ENCODE data around the gene ZNF212.

The ZNF212 gene

DNA sequence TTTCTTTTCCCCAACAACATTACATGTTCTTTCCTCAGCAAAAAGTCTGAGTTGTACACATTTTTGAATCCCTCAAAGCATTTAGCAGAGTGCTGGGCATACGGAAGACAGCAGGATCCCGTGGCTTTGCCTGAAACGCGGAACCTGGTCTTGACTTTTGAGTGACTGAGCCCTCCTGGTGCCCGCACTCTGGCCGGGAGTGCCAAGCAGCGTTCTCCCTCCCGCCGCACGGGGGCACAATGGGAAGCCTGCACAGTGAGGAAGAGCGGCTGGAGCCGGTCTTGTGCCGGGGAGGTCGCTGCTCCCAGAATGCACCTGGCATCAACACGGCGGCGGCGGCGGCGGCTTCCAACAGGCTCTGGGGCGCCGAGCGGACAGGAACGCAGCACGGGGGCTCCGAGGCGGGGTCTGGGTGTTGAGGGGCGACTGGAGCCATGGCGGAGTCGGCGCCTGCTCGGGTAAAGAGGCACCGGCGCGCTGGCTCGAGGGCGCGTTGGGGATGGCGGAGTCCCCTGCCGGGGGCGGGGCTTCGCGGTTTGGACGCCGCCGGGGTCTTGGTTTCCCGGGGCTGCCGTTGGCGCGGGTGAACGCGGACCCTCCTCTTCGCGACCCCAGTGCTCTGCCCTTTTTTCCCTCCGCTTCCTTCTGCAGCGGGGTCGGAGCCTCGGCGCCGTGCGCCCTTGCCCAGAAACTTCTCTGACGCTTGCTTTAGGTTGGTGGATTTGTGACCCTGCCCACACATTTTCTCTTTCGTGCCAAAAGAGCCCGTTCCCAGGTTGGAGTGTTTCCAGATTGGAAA lies at the start of gene ZNF212:
ZNF212 (plus strand) TSS at position 307 of the 799 bp plus-strand sequence; CDS start at position 435, 128 bp downstream.
- peak; percentile 96 for DNase-seq (ENCODE audit: low read depth, low spot score)

DNA sequence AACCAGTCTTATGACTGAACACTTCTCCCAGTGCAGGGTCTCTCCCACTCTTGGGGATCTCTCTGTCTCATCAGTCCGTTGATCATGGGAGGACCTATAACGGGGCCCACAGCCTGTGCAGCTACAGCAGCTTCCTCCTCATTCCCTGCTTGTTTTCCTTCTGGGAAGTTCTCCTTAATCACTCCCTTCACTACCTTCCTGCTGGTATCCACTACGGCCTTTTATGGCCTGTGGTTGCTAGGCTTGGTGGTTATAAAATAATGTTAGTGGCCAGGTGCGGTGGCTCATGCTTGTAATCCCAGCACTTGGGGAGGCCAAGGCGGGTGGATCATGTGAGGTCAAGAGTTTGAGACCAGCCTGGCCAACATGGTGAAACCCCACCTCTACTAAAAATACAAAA lies 47.6 kb upstream of the ZNF212 start:
- DNase-seq (ENCODE audit: low read depth, low spot score): no peak

DNA sequence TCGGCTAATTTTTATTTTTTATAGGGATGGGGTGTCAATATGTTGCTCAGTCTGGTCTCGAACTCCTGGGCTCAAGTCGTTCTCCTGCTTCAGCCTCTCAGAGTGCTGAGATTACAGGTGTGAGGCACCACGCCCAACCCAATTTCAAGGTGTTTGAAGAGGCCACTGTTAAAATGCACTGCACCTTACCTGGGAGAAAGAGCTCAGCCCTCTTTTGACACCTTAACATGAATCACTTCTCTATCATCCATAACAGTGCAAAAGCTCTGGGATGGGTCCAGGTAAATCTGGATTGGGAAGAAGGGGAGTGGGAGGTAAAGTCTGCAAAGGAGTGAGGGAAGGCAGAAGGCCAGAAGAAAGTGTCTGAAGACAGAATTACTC lies 44.7 kb upstream of the ZNF212 start:
- no peak for DNase-seq (ENCODE audit: low read depth, low spot score)

DNA sequence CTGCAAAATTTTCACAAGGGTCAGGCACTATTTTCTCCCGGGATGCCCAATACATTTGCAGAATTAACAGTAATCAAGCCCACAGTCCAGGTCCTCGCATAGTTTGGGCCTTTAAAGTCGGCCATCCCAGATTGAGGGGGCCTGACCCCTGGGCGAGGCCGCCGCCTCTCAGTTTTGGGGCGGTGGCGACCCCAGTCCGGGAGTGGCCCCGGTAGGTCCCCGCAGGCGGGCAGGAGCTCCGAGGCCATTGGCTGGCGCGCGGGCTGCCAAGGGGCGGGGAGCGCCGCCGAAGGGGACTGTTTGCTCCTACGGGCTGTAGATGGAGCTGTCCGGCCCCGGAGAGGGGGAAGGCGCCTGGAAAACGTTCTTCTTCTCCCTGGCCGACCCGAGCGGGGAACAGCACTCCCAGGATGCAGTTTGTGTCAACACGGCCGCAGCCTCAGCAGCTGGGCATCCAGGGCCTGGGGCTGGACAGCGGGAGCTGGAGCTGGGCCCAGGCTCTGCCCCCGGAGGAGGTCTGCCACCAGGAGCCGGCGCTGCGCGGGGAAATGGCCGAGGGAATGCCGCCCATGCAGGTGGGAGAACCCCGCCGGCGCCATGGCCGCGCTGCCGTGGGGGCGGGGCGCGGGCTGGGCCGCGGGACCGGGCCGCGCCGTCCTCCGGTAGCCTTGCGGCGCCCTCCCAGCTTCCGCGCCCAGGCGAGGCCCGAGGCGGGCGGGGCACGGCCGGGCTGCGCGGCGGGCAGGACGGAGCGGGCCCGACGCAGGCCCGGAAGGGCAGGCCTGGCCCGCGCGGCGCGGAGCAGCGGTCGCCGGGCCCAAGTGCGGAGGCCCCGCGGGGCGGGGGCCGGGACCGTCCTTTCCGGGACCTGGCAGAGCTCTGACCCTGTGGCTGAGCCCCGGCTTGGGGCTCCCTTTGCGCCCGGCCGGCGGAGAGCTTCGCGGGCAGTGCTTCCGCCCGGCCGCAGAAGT lies 44.0 kb upstream of the ZNF212 start, which contains the start of gene ZNF282:
ZNF282 (plus strand) TSS at position 367 of the 971 bp plus-strand sequence; CDS start at position 411, 44 bp downstream.
- DNase-seq (ENCODE audit: low read depth, low spot score): peak; percentile 97

DNA sequence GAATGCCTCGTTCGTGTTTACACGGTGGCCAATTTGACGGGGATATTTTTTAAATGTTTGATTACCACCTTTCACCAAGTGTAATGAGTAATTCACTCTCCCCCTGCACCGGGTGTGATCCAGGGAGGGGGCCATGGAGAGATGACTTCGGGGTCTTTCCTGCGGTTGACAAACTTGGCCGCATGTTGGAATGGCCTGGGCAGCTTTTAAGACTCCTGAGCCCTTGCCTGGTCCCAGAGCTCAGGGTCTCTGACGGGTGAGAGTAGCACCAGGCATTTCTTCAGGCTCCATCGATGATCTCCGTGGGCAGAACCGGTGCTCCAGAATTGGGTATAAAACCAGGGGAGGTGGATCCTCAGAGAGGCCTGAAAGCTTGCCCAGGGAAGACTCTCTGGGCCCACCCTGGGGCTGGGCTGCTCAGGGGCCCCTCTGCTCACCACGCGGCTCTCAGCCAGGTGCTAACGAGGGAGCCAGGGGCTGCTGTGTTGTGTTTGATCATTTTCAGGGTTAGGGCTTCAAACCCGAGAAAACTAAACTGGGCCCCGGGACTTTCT lies 43.2 kb upstream of the ZNF212 start:
- peak; percentile 41 for DNase-seq (ENCODE audit: low read depth, low spot score)

DNA sequence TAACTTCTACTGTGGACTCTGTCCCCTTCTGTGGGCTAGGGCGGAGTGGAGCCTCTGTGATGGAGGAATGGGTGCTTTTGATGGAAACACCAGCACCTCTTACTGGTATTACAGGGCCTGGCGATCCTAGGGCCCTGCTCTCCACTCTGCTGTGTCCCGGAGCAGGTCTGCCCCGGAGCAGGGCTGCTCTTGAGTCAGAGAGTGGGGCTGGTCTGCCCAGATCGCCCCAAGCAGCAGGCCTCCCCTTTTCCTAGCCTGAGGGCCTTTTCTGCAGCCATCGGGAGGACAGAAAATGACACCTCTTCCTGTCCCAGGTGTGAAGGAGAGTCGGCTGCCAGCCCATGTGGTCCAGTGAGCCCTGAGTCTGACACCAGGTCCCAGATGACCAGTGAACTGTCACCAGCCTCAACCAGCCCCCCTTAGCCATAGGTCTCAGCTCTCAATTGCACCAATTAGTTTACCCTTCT lies 42.7 kb upstream of the ZNF212 start:
- DNase-seq (ENCODE audit: low read depth, low spot score): peak; percentile 47

DNA sequence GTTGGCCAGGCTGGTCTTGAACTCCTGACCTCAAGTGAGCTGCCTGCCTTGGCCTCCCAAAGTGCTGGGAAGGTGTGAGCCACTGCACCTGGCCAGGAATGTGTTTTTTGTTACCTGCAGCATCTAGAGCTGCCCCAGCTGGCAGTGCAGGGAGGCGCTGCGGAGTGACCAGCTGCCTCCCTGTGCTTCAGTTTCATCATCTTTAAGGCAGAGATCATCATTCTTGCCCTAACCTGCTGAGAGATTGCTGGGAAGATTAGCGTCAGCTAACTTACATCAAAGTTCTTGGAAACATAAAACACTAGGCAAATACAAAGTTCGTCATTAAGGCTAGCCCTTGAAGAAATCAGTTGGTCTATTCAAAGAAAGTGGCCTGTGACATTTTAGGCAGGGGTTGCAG lies 41.8 kb upstream of the ZNF212 start:
- DNase-seq (ENCODE audit: low read depth, low spot score): no peak

DNA sequence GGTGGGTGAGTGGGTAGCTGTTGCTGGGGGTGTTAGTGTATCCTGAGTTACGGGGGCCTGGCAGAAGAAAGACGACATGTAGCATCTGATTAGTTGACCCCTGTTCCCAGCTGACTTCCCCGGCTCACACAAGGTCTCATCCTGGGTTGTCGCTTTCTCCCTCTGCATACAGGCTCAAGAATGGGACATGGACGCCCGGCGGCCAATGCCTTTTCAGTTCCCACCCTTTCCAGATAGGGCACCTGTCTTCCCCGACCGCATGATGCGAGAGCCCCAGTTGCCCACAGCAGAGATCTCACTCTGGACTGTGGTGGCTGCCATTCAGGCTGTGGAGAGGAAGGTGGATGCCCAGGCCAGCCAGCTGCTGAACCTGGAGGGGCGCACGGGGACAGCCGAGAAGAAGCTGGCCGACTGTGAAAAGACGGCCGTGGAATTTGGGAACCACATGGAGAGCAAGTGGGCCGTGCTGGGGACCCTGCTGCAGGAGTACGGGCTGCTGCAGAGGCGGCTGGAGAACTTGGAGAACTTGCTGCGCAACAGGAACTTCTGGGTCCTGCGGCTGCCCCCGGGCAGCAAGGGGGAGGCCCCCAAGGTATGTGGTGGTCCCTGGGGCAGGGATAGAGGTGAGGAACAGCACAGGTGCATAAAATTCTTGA lies 41.2 kb upstream of the ZNF212 start:
- DNase-seq (ENCODE audit: low read depth, low spot score): no peak

DNA sequence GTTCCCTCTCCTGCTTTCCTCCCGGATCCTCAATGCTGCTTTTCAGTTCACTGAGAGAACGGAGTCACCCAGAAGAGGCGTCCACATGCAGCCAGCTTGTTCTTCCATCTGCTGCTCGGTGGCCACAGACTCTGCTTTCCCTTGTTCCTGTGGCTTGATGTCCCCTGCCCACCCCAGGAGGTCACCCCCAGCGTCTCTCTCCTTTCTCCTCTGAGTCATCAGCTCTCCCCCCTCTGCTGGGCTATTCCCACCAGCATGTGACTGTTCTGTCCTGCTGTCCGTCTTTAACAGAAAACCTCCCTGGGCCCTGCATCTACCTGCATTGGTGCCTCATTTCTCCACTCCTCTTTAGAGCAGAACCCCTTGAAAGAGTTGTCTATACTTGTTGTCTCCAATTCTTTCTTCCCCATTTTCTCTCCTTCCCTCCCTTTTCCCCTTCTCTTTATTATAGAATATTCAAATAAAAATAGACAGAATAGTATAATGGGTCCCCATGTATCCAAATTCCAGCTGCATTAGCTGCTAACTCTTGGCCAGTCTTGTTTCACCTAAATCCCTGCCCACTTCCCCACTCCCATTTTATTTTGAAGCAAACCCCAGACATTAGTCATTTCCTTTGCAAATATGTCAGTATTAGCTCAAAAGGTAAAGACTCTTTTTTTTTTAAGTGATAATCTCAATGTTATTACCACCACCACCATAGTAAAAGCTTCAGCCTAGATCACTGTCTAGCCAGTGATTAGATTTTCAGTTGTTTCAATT lies 40.0 kb upstream of the ZNF212 start:
- DNase-seq (ENCODE audit: low read depth, low spot score): peak; percentile 51

DNA sequence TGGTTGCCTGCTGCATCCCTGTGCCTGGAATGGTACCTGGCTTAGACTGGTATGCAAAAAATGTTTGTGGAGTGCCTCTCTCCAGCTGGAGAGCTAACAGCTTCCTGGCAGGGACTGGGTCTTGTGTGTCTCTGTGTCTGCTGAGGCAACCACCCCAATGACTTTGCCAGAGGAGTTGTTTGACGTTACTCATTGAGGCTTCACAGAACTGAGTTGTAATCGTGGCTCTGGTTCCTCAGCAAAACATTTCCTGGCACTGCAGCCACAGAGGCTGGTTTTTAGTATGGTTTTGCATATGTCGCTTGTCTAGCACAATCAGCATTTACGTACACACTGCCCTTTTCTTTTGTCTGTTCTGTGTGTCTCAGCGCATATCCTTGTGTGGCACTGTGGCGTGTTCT lies 36.6 kb upstream of the ZNF212 start:
- peak; percentile 83 for DNase-seq (ENCODE audit: low read depth, low spot score)

DNA sequence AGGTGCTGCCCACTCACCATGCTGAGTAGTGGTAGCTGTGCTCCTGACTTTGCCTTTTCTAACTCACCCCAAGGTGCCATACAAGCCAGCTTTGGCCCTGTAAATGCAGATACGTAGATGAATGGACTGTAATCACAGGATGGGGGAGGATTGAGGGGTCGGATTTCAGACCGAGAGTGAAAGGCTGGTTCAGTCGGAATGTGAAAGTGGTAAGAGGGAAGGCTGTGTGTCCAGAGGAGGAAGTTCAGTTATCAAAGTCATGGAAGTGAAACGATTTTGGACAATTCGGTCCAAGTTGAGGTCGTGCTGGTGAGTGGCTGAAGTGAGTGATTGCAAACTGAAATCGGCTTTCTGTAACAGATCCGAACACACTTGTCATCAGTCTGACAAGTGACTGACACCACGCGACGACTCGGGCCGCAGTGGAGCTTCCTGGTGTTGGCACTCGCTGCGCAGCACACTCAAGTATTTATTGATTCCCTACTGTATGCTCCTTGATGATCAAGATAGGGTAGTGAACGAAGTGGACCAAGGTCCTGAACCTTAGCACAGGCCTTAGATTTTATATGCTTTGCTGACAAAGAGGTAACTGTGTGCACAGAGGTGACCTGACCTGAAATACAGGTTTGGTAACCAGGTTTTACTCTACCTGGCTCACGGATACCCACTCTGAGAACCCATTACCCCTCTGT lies 33.6 kb upstream of the ZNF212 start:
- DNase-seq (ENCODE audit: low read depth, low spot score): no peak

DNA sequence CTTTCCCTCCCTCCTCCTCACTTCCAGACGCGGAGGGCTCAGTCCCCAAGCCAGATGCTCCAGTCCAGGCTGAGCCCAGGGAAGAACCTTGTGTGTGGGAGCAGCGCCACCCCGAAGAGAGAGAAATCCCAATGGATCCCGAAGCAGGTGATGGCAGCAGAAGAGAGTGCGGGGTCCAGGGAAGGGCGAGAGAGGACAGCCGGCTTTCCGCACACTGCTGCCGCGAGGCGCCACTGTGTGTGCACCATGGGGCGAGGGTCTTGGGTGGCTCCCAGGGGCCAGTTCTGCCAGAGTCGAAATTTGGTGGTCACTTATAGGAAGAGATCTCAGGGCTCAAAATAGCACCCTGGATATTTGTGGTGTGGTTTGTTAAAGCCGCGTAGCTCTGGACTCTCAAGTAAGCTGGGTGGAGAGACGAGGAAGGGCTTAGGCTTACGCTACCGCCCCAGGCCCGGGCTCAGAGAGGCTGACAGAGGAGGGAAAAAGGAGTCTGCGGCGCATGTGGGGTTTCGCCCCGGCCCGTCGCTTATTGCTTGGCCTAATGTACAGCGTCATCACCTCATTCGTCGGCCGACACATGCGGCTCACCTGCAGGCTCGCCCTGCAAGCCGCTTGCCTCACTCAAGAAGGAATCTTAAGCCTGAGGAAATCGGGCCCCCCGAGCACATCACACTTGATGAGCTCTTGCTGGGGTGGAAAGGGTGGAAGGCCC lies 32.0 kb upstream of the ZNF212 start:
- DNase-seq (ENCODE audit: low read depth, low spot score): no peak

DNA sequence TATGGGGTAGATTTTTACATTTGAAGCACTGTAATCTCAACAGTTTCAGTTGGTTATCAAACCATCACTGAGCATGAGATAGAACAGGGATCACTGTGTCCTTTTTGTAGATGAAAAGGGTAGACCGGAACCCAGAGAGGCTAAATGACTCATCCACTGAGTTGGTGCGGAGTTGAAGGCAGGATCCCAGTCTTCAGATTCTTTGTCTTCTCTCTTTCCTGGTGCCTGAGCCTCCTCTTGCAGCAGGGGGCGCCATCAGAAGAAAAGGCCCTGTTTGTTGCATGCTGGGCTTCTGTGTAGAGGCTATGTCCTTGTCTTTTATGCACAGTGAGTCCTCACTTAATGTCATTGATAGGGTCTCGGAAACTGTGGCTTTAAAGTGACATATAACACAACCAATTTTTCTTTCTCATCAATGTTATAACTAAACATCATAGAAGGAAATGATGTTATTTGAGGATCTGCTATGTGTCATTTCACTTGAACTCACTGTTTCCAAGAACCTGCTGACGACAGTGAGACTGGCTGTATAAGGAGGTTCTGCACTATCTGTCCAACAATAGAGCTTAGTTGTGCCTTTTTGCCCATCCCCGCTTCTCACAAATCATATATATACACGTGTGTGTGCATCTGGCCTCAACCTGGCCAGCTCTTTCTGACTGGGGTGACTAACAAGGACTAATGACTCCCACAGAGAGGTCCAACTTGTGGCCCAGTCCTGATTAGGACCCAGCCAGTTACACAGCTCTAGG lies 29.8 kb upstream of the ZNF212 start:
- peak; percentile 65 for DNase-seq (ENCODE audit: low read depth, low spot score)

DNA sequence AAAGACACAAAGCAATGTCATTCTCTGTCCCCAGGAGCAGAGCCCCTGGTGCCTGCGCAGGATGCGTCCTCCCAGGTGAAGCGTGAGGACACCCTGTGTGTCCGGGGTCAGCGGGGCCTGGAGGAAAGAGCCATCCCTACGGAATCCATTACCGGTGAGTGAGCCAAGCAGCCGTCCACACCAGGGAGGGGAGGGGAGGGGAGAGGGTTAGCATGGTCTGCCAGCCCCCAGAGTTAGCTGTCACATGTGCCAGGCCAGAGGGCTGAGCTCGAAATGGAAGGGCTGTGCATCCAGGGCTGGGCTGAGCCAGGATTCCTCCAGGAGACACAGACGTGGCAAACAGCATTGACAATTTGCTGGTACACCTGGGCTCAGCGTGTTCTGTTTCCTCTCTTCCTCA lies 28.9 kb upstream of the ZNF212 start:
- no peak for DNase-seq (ENCODE audit: low read depth, low spot score)

DNA sequence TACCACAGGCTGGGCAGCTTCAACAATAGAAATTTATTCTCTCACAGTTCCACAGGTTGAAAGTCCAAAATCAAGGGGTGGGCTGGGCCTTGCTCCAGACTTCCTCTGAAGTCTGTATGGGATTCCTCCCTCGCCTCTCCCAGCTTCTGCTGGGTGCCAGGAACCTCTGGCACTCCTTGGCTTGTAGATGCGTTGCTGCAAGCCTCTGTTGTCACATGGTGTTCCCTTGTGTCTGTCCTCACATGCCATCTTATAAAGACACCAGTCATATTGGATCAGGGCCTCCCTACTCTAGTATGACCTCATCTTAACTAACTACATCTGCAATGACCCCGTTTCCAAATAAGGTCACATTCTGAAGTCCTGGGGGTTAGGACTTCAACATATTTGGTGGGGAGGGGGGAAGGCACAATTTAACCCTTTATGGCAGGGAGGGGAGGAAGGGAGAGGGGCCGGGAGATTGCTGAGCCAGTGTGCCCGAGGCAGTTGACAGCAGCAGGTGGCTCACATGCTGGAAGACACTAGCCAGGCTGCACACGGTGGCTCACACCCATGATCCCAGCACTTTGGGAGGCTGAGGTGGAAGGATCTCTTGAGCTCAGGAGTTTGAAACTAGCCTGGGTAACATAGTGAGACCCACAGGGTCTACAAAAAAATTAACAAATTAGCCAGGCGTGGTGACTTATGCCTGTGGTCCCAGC lies 25.3 kb upstream of the ZNF212 start:
- DNase-seq (ENCODE audit: low read depth, low spot score): no peak

DNA sequence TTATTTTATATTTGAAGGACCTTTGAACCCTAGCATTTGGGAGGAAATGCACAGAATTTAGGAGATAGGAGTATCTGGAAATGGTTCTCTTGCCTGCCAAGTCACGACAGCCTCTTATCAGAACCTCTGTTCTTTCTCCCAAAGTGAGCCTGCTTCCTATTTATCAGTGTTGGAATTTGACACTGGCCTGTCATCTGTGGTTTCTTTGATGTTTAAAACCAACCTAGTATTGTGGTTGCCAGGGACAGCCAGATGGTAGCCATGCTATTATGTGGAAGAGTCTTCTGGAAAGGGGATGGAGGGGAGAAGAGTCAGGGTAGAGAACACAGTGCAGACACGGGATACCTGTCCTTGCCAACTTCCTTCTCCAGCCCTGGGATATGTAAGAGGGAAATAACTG lies 23.0 kb upstream of the ZNF212 start:
- no peak for DNase-seq (ENCODE audit: low read depth, low spot score)

DNA sequence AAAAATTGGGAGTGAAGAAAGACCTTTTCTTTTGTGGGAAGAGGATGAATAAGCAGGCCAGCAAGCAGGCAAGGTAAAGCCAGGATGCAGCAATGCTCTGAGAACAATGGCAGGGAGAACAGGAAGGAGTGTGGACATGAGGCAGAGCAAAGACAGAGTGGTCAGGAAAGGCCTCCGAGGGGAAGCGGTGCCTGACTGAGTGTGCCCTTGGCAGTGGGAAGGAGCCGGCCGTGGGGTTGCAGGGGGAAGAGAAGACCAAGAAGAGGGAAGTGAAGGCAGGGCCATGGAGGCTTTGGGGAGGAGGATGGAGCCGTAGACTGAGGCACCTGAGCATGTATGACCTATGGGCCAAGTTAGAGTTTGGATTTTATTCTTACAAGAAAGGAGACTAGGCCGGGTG lies 21.9 kb upstream of the ZNF212 start:
- no peak for DNase-seq (ENCODE audit: low read depth, low spot score)

Measured in astrocyte of the hippocampus (primary cell).